Smooth muscle cell of the brain vasculature (primary cell): Measurements from ENCODE around the gene MAMLD1.

Experiments
- DNase-seq: peaks from one replicate; pipeline ENCODE4 v3.0.0-alpha.2; 2012; ENCODE audit warnings: low read depth, low spot score

MAMLD1 gene

GRCh38 chrX:150456941-150457340, 93.8 kb downstream of the MAMLD1 start:
- DNase-seq: no peak

GRCh38 chrX:150459196-150459595, 96.1 kb downstream of the MAMLD1 start:
- DNase-seq: no peak

- no peak for DNase-seq
Observed at GRCh38 chrX:150460063-150460462, 96.9 kb downstream of the MAMLD1 start.

- no peak for DNase-seq
Observed at GRCh38 chrX:150460781-150461180, 97.7 kb downstream of the MAMLD1 start.

- DNase-seq: no peak
Observed at GRCh38 chrX:150463566-150463965, 100.4 kb downstream of the MAMLD1 start.

GRCh38 chrX:150464001-150464400, 100.9 kb downstream of the MAMLD1 start:
- no peak for DNase-seq

GRCh38 chrX:150465326-150465725, 102.2 kb downstream of the MAMLD1 start:
- no peak for DNase-seq

- DNase-seq: no peak
Observed at GRCh38 chrX:150465881-150466775, 103.0 kb downstream of the MAMLD1 start.

- no peak for DNase-seq
Observed at GRCh38 chrX:150472306-150472705, 109.2 kb downstream of the MAMLD1 start.

GRCh38 chrX:150473371-150473770, 110.3 kb downstream of the MAMLD1 start:
- no peak for DNase-seq

GRCh38 chrX:150475461-150475860, 112.3 kb downstream of the MAMLD1 start:
- DNase-seq: no peak

- DNase-seq: peak; percentile 32
Observed at GRCh38 chrX:150476164-150476699, 113.1 kb downstream of the MAMLD1 start.

GRCh38 chrX:150477371-150477770, 114.3 kb downstream of the MAMLD1 start:
- DNase-seq: no peak

GRCh38 chrX:150478496-150479492, 115.7 kb downstream of the MAMLD1 start:
- no peak for DNase-seq

- no peak for DNase-seq
Observed at GRCh38 chrX:150482537-150483206, 119.6 kb downstream of the MAMLD1 start.

- DNase-seq: no peak
Observed at GRCh38 chrX:150483356-150483985, 120.4 kb downstream of the MAMLD1 start.

- peak; percentile 21 for DNase-seq
Observed at GRCh38 chrX:150486011-150486410, 122.9 kb downstream of the MAMLD1 start.

GRCh38 chrX:150487369-150488094, 124.4 kb downstream of the MAMLD1 start:
- no peak for DNase-seq

GRCh38 chrX:150489359-150490015, 126.4 kb downstream of the MAMLD1 start:
- DNase-seq: no peak

- DNase-seq: no peak
Observed at GRCh38 chrX:150495496-150495895, 132.4 kb downstream of the MAMLD1 start.
